Gastrocnemius medialis (tissue), 4 donors: Measurements from ENCODE around the gene TMEM125. TPM values are rescaled to one million over a fixed set of nuclear protein-coding genes. Genes with fewer than 3 reads are reported as not detected.

ENCODE experiments used
- ATAC-seq, 2 donors: fragments of 150-250 bp; one replicate each; pipeline ENCODE4 v1.9.1; 2016
- DNase-seq, 2 donors: peaks; one replicate each; pipeline ENCODE4 v3.0.0-alpha.2; 2019
- H3K27ac ChIP-seq, 4 donors: fragments of 200-600 bp; sonication (generic); 1 replicate in 1 of 4; 2 replicates in 3 of 4; pipeline ENCODE4 v1.5.1; 2016 to 2018; ENCODE audit warnings: mild to moderate bottlenecking in 2 of 4, moderate library complexity in 1 of 4
- H3K27me3 ChIP-seq, 3 donors: fragments of 200-600 bp; sonication (generic) in 2 of 3; 1 replicate in 1 of 3; 2 replicates in 2 of 3; pipeline versions ENCODE4 v1.5.1 to v1.6.0; 2016 to 2019; ENCODE audit warnings: mild to moderate bottlenecking in 1 of 3, moderate library complexity in 1 of 3
- H3K36me3 ChIP-seq, 2 donors: fragments of 200-600 bp; sonication (generic) in 1 of 2; one replicate each; pipeline ENCODE4 v1.5.1; 2017 to 2018
- H3K4me1 ChIP-seq, 2 donors: fragments of 200-600 bp; sonication (generic) in 1 of 2; one replicate each; pipeline ENCODE4 v1.5.1; 2016 to 2017; ENCODE audit warnings: mild to moderate bottlenecking in 2 of 2
- H3K4me3 ChIP-seq, 4 donors: fragments of 200-600 bp; sonication (generic) in 3 of 4; 1 replicate in 1 of 4; 2 replicates in 3 of 4; pipeline ENCODE4 v1.5.1; 2016 to 2019; ENCODE audit warnings: mild to moderate bottlenecking in 2 of 4
- H3K9me3 ChIP-seq, 3 donors: fragments of 200-600 bp; sonication (generic) in 2 of 3; 1 replicate in 1 of 3; 2 replicates in 2 of 3; pipeline ENCODE4 v1.5.1; 2016 to 2019
- POLR2A ChIP-seq, 2 donors: fragments of 450-650 bp; IDR thresholded peaks; one replicate each; pipeline ENCODE4 v1.6.1; 2017; ENCODE audit warnings: antibody characterized with exemption in 2 of 2, mild to moderate bottlenecking in 2 of 2, moderate library complexity in 2 of 2
- in situ Hi-C, 4 donors: fragments of 200-750 bp; cut with MboI; loops; one replicate each; pipeline versions ENCODE4 v1.15.0 to v1.8.0; 2017; ENCODE audit warnings: low sequenced_read_pairs in 4 of 4
- intact Hi-C: fragments of 100-400 bp; cut with DNase I; formaldehyde crosslinking; loops from one replicate; pipeline ENCODE4 v1.15.1; 2023; ENCODE audit warnings: low total_unique reads
- total RNA-seq, 4 donors: library from RNA; depleted of rRNA; stranded (reverse); fragments of >200 nt; gene quantifications; one replicate each; pipeline versions ENCODE4 v1.1.0 to v1.2.3, GENCODE V29; 2016
- TF ChIP-seq, protein P1 (sequence below), 5 experiments: fragments of 450-650 bp in 3 of 5; fragments of 200-600 bp in 2 of 5; sonication (generic) in 2 of 5; IDR thresholded peaks in 4 of 5; conservative IDR thresholded peaks in 1 of 5; 1 replicate in 4 of 5; 2 replicates in 1 of 5; pipeline ENCODE4 v1.5.1; 2016 to 2019; ENCODE audit warnings: antibody characterized with exemption in 5 of 5, mild to moderate bottlenecking in 3 of 5, moderate library complexity in 3 of 5

TMEM125 gene
- total RNA-seq, 4 donors from 2014 or later = not detected

DNA sequence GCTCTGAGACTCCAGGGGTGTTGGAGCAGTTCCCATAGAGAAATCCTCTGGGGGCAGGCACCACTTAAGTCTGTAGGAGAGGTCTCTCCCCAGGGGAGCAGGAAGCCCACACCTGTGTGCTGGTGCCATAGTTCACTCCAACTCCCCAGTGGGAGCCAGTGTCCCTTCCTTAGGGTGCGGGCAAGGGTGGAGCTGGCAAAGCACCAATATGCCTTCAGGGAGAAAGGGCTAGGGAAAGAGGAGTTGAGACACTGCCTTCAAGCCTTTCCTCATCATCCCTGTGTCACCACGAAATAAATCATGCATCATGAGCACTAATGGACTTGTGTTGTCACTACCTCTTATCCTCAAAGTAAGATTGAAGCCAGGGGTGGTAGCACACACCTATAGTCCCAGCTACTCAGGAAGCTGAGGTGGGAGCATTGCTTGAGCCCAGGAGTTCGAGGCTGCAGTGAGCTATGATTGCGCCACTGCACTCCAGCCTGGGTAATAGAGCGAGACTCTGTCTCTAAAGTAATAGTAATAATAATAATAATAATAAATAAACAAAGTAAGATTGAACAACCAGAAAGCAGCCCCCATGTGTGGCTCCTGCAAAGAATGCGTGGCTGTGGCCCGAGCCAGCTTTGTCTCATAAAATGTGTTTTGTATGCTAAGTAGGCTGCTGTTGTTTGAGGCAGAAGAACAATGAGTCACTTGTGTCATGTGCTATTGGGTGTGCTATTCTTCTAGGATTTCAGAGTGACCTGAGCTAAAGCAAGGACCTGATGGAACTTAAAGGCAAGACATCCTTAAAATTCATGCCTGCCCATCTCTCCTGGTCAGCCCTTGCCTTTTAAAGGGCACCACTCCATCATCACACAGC lies 24.3 kb downstream of the TMEM125 start:
- intact Hi-C loops = no loop called here
- H3K27ac ChIP-seq = peak overlapping the region; percentile 76 to 84 (median 82)
- H3K36me3 ChIP-seq = no peaks in the 10 kb centered on the region
- H3K4me1 ChIP-seq = peaks cover 19 to 33% of the 10 kb centered on the region in 2 donors
- no peak overlapping the region for H3K4me3 ChIP-seq
- in situ Hi-C loops = no loop called here
- DNase-seq (no peak), ATAC-seq (peak; percentile 83)
- no peaks in the 10 kb centered on the region for H3K27me3 ChIP-seq
- H3K9me3 ChIP-seq = no peaks in the 10 kb centered on the region
- peak; percentile 7 to 33 for TF ChIP-seq POLR2A (IDR thresholded peaks at IDR 0.05)
- TF ChIP-seq, protein P1, sequence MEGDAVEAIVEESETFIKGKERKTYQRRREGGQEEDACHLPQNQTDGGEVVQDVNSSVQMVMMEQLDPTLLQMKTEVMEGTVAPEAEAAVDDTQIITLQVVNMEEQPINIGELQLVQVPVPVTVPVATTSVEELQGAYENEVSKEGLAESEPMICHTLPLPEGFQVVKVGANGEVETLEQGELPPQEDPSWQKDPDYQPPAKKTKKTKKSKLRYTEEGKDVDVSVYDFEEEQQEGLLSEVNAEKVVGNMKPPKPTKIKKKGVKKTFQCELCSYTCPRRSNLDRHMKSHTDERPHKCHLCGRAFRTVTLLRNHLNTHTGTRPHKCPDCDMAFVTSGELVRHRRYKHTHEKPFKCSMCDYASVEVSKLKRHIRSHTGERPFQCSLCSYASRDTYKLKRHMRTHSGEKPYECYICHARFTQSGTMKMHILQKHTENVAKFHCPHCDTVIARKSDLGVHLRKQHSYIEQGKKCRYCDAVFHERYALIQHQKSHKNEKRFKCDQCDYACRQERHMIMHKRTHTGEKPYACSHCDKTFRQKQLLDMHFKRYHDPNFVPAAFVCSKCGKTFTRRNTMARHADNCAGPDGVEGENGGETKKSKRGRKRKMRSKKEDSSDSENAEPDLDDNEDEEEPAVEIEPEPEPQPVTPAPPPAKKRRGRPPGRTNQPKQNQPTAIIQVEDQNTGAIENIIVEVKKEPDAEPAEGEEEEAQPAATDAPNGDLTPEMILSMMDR (IDR thresholded peaks at IDR 0.05 in 4 of 5, conservative IDR thresholded peaks at IDR 0.05 in 1 of 5) = no peak

DNA sequence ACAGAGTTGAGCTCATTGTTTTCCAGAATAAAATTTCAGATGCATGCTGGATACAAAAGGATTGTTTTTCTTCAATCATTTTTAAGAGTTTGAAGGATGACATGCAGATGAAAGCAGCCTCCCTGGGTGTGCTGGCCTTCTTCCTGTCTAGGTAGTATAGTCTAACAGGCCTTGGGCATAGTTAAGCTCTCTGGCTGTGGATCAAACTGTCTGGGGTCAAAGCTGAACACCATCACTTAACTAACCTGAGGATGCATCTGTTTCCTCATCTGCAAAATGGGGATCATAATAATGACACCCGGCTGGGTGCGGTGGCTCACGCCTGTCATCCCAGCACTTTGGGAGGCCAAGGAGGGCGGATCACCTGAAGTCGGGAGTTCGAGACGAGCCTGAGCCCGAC lies 25.0 kb downstream of the TMEM125 start:
- Histone ChIP-seq H3K27ac (peak overlapping the region; percentile 76 to 84 (median 82)), H3K4me3 (no peak overlapping the region), H3K36me3 (no peaks in the 10 kb centered on the region), H3K4me1 (peaks cover 19 to 33% of the 10 kb centered on the region in 2 donors), H3K27me3 (no peaks in the 10 kb centered on the region), H3K9me3 (no peaks in the 10 kb centered on the region)
- TF ChIP-seq POLR2A (IDR thresholded peaks at IDR 0.05) = no peak
- TF ChIP-seq, protein P1 (IDR thresholded peaks at IDR 0.05 in 4 of 5, conservative IDR thresholded peaks at IDR 0.05 in 1 of 5) = no peak
- no peak for ATAC-seq
- intact Hi-C loops = loop anchor here (5.0 kb wide), 1 partner anchor 63 kb away; the partner anchor contains the start of gene CDC20
- in situ Hi-C loops = no loop called here
- no peak for DNase-seq

DNA sequence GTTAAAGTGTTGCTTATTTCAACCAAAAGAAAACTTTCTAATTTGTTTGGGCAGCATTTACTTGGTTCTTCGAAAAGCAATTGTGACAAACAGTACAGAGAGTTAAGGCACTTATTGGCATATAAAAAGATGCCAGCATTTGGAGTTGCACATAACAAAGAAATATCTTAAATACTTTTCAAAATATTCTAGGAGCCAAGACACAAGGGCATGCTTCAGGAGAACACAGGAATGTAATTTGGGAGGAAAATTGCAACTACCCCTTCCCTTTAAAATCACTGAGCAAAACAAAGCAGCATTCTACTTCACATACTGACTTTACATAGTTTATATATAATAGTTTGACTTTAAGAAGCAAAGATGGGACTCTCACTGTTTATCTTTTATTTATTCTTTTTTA lies 26.4 kb downstream of the TMEM125 start:
- H3K4me1 ChIP-seq = peaks cover 19 to 33% of the 10 kb centered on the region in 2 donors
- ATAC-seq (no peak), DNase-seq (no peak)
- no peak overlapping the region for H3K4me3 ChIP-seq
- no peaks in the 10 kb centered on the region for H3K36me3 ChIP-seq
- in situ Hi-C loops = no loop called here
- H3K27me3 ChIP-seq = no peaks in the 10 kb centered on the region
- intact Hi-C loops = loop anchor here (5.0 kb wide), 1 partner anchor 61 kb away; the partner anchor contains the start of gene CDC20
- no peak for TF ChIP-seq POLR2A (IDR thresholded peaks at IDR 0.05)
- TF ChIP-seq, protein P1 (IDR thresholded peaks at IDR 0.05 in 4 of 5, conservative IDR thresholded peaks at IDR 0.05 in 1 of 5) = no peak
- H3K27ac ChIP-seq = peak overlapping the region; percentile 76 to 84 (median 82)
- H3K9me3 ChIP-seq = no peaks in the 10 kb centered on the region

DNA sequence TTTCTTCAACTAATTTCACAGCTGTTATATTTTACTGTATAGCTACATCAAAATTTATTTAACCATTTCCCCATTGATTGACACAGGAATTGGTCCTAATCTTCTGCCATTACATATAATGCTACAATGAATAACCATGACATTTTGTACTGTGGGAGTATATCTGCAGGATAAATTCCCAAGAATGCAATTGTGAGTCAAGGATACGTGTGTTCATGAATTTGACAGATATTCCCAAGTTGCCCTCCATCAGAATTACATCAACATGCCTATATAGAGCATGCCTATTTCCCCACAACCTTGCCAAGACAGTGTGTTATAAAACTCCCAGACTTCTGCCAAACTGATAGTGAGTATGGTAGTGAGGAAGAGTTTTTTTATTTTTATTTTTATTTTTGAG lies 28.3 kb downstream of the TMEM125 start:
- TF ChIP-seq POLR2A (IDR thresholded peaks at IDR 0.05) = no peak
- TF ChIP-seq, protein P1 (IDR thresholded peaks at IDR 0.05 in 4 of 5, conservative IDR thresholded peaks at IDR 0.05 in 1 of 5) = no peak
- H3K4me3 ChIP-seq = no peak overlapping the region
- DNase-seq = no peak
- in situ Hi-C loops = no loop called here
- no peaks in the 10 kb centered on the region for H3K36me3 ChIP-seq
- intact Hi-C loops = loop anchor here (5.0 kb wide), 1 partner anchor 59 kb away; the partner anchor contains the start of gene CDC20
- H3K27me3 ChIP-seq = no peaks in the 10 kb centered on the region
- no peak for ATAC-seq
- H3K27ac ChIP-seq = peak overlapping the region in 2 of 4 donors; percentile 0 to 76
- no peaks in the 10 kb centered on the region for H3K9me3 ChIP-seq
- H3K4me1 ChIP-seq = peaks cover 19 to 32% of the 10 kb centered on the region in 2 donors
